Measurements from ENCODE around the gene MORN4.

DNA sequence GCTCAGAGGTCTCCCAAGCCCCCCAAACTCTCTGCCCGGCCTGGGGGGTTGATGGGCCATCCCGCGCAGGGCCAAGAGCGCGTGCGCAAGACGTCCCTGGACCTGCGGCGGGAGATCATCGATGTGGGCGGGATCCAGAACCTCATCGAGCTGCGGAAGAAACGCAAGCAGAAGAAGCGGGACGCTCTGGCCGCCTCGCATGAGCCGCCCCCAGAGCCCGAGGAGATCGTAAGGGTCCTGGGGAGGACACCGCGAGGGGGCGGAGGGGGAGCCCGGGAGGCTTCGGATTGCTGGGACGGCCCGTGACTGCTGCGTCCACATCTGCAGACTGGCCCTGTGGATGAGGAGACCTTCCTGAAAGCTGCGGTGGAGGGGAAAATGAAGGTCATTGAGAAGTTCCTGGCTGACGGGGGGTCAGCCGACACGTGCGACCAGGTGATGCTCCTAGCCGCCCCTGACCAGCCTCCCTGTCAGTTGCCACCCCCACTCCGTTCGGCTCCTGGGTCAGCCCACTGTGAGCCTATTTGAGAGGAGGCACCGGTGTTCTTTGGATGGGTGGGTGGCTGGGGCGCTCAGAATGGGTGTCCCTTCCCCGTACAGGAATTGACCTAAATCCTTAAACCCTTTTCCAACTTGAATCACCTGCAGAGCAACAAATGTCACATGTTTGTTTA, 55.0 kb downstream of the MORN4 start:
- TF ChIP-seq CTCF (IDR thresholded peaks at IDR 0.05; ENCODE audit: low read length): no peak
- no peak for TF ChIP-seq EZH2 (IDR thresholded peaks at IDR 0.05; ENCODE audit: borderline replicate concordance, low read length)
